H9 (cell line): ENCODE measurements around the gene SOCS7. TPM values are rescaled to one million over a fixed set of nuclear protein-coding genes. Genes with fewer than 3 reads are reported as not detected.

Experiments
- DNase-seq: peaks from one replicate; pipeline ENCODE4 v3.0.0-alpha.2; 2017
- H2AFZ ChIP-seq: one replicate; pipeline ENCODE4 v1.6.1; 2013; ENCODE audit warnings: mild to moderate bottlenecking, low read length, control low read depth, moderate library complexity
- H2AK5ac ChIP-seq: 2 replicates; pipeline ENCODE4 v1.6.1; 2013; ENCODE audit warnings: low read length, control low read depth, mixed read lengths; ENCODE audit not compliant: insufficient read length
- H2BK120ac ChIP-seq: one replicate; pipeline ENCODE4 v1.6.1; 2013; ENCODE audit warnings: low read depth, mild to moderate bottlenecking, low read length, control low read depth, inconsistent platforms; ENCODE audit not compliant: poor library complexity, severe bottlenecking
- H2BK12ac ChIP-seq: 2 replicates; pipeline ENCODE4 v1.6.1; 2013; ENCODE audit warnings: low read length, control low read depth, mixed read lengths, low read depth; ENCODE audit not compliant: insufficient read length
- H2BK15ac ChIP-seq: 2 replicates; pipeline ENCODE4 v1.6.1; 2013; ENCODE audit warnings: low read depth, low read length, control low read depth
- H2BK20ac ChIP-seq: one replicate; pipeline ENCODE4 v1.6.1; 2013; ENCODE audit warnings: low read depth, mild to moderate bottlenecking, low read length, control low read depth, inconsistent platforms; ENCODE audit not compliant: poor library complexity, severe bottlenecking
- H2BK5ac ChIP-seq: 2 replicates; pipeline ENCODE4 v1.6.1; 2013; ENCODE audit warnings: low read length, control low read depth, mixed read lengths; ENCODE audit not compliant: insufficient read length
- H3K14ac ChIP-seq: 2 replicates; pipeline ENCODE4 v1.6.1; 2013; ENCODE audit warnings: low read length, control low read depth; ENCODE audit not compliant: insufficient read depth
- H3K18ac ChIP-seq: 2 replicates; pipeline ENCODE4 v1.6.1; 2013; ENCODE audit warnings: low read depth, mild to moderate bottlenecking, mixed read lengths, low read length, control low read depth; ENCODE audit not compliant: insufficient read length
- H3K23ac ChIP-seq: 2 replicates; pipeline ENCODE4 v1.6.1; 2013; ENCODE audit warnings: low read length, control low read depth, mixed read lengths, low read depth; ENCODE audit not compliant: insufficient read length
- H3K23me2 ChIP-seq: 2 replicates; pipeline ENCODE4 v1.6.1; 2013; ENCODE audit warnings: low read depth, mild to moderate bottlenecking, mixed read lengths, low read length, control low read depth; ENCODE audit not compliant: insufficient read length, poor library complexity, severe bottlenecking
- H3K27ac ChIP-seq: 2 replicates; pipeline ENCODE4 v1.5.1; 2013; ENCODE audit warnings: low read length, control low read depth, mixed read lengths, low read depth; ENCODE audit not compliant: insufficient read length
- H3K27me3 ChIP-seq: 2 replicates; pipeline ENCODE4 v1.6.1; 2013; ENCODE audit warnings: low read length, control low read depth, inconsistent platforms; ENCODE audit not compliant: insufficient read depth
- H3K4ac ChIP-seq: 2 replicates; pipeline ENCODE4 v1.6.1; 2013; ENCODE audit warnings: low read depth, mild to moderate bottlenecking, control low read depth, inconsistent platforms, low read length, moderate library complexity
- H3K4me1 ChIP-seq: 2 replicates; pipeline ENCODE4 v1.6.1; 2013; ENCODE audit warnings: low read length, control low read depth, inconsistent platforms; ENCODE audit not compliant: insufficient read depth
- H3K4me2 ChIP-seq: 2 replicates; pipeline ENCODE4 v1.6.1; 2013; ENCODE audit warnings: low read length, control low read depth, mixed read lengths; ENCODE audit not compliant: insufficient read length, insufficient read depth
- H3K56ac ChIP-seq: 2 replicates; pipeline ENCODE4 v1.6.1; 2013; ENCODE audit warnings: low read depth, mild to moderate bottlenecking, mixed read lengths, low read length, control low read depth; ENCODE audit not compliant: insufficient read length
- H3K79me1 ChIP-seq: 2 replicates; pipeline ENCODE4 v1.6.1; 2013; ENCODE audit warnings: low read depth, mild to moderate bottlenecking, moderate library complexity, low read length, control low read depth, inconsistent platforms; ENCODE audit not compliant: insufficient read depth, poor library complexity, severe bottlenecking
- H3K79me2 ChIP-seq: 2 replicates; pipeline ENCODE4 v1.6.1; 2013; ENCODE audit warnings: low read length, control low read depth, inconsistent platforms; ENCODE audit not compliant: insufficient read depth
- H3K9ac ChIP-seq: 2 replicates; pipeline ENCODE4 v1.6.1; 2013; ENCODE audit warnings: low read length, control low read depth, mixed read lengths; ENCODE audit not compliant: insufficient read length; ENCODE audit errors: extremely low read depth
- H3K9me3 ChIP-seq: one replicate; pipeline ENCODE4 v1.6.1; 2013; ENCODE audit warnings: low read depth, low read length, inconsistent platforms; ENCODE audit not compliant: control insufficient read depth
- H3T11ph ChIP-seq: one replicate; pipeline ENCODE4 v1.6.1; 2013; ENCODE audit warnings: mild to moderate bottlenecking, low read length, control low read depth, inconsistent platforms
- H4K20me1 ChIP-seq: one replicate; pipeline ENCODE4 v1.6.1; 2013; ENCODE audit not compliant: control insufficient read depth, insufficient read length, insufficient read depth
- H4K5ac ChIP-seq: 2 replicates; pipeline ENCODE4 v1.6.1; 2013; ENCODE audit warnings: low read depth, mild to moderate bottlenecking, mixed read lengths, low read length, control low read depth; ENCODE audit not compliant: insufficient read length
- H4K8ac ChIP-seq: replicated peaks from 2 replicates; pipeline ENCODE4 v1.6.1; 2013; ENCODE audit warnings: low read length, control low read depth, mixed read lengths, low read depth; ENCODE audit not compliant: insufficient read length
- H4K91ac ChIP-seq: 2 replicates; pipeline ENCODE4 v1.6.1; 2013; ENCODE audit warnings: low read depth, mild to moderate bottlenecking, moderate library complexity, mixed read lengths, low read length, control low read depth; ENCODE audit not compliant: insufficient read length
- H3K27ac Mint-ChIP-seq, 3 experiments: 2 replicates in 2 of 3; 3 replicates in 1 of 3; pipeline ENCODE4 v1.8.0; 2020 to 2021; ENCODE audit warnings: mixed read lengths in 3 of 3, mild to moderate bottlenecking in 1 of 3, moderate library complexity in 1 of 3
- H3K27me3 Mint-ChIP-seq: 2 replicates; pipeline ENCODE4 v1.8.0; 2021; ENCODE audit warnings: low read depth, mild to moderate bottlenecking, moderate library complexity, mixed read lengths
- H3K36me3 Mint-ChIP-seq, 3 experiments: 2 replicates in 2 of 3; 3 replicates in 1 of 3; pipeline ENCODE4 v1.8.0; 2020 to 2021; ENCODE audit warnings: low read depth in 3 of 3, mixed read lengths in 3 of 3; ENCODE audit not compliant: insufficient read depth in 1 of 3
- H3K4me1 Mint-ChIP-seq, 2 experiments: 2 replicates each; pipeline ENCODE4 v1.8.0; 2020; ENCODE audit warnings: mixed read lengths in 2 of 2
- H3K4me3 Mint-ChIP-seq, 2 experiments: 2 replicates in 1 of 2; 3 replicates in 1 of 2; pipeline ENCODE4 v1.8.0; 2020 to 2021; ENCODE audit warnings: mild to moderate bottlenecking in 2 of 2, mixed read lengths in 2 of 2, moderate library complexity in 1 of 2
- H3K9me3 Mint-ChIP-seq, 2 experiments: 2 replicates in 1 of 2; 3 replicates in 1 of 2; pipeline ENCODE4 v1.8.0; 2020; ENCODE audit warnings: mild to moderate bottlenecking in 2 of 2, mixed read lengths in 2 of 2, moderate library complexity in 1 of 2
- WGBS: extraction: QIAGEN DNeasy Blood & Tissue Kit; methylation state at CpG from one replicate; pipeline ENCODE4 v1.1.7; 2013; ENCODE audit warnings: missing lambda C conversion rate, low lambda C conversion rate, mixed read lengths; ENCODE audit not compliant: insufficient read length; ENCODE audit errors: extremely low coverage; 5-methylcytosine and 5-hydroxymethylcytosine counted together
- total RNA-seq: library from RNA; stranded (reverse); gene quantifications from 2 replicates; pipeline ENCODE4 v1.2.1, GENCODE V29; 2021
- TF ChIP-seq, protein P1 (sequence below): fragments of 200-600 bp; sonication (generic); conservative IDR thresholded peaks from 3 replicates; pipeline ENCODE4 v1.8.0; 2021; ENCODE audit warnings: antibody characterized with exemption, mild to moderate bottlenecking

SOCS7 gene
- total RNA-seq, 1 experiment from 2014 or later = 31.0 TPM

DNA sequence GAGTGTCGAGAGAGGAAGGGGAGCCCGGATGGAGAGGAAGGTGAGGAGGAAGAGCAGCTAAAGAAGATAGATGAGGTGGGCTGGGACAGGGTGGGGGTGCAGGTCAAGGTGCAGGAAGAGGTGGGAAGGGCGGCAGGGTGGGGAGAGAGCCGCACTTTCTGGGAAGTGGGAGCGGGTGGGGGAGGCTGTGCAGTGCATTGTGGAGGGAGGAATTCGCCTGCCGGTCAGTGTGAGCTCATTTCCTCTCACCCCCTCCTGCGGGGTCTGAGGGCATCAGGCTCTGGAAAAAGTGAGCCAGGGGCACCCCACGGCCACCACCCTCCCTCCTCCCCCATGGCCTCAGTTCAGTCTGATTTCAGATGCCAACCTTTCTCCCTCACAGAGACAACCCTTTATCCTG is 74.1 kb downstream of the SOCS7 start:
- no peak overlapping the region for H3K27ac Mint-ChIP-seq
- peaks cover 61 to 75% of the 10 kb centered on the region in 2 experiments for H3K4me1 Mint-ChIP-seq
- Histone ChIP-seq H3T11ph (no peak overlapping the region), H4K91ac (no peak overlapping the region), H2BK12ac (no peak overlapping the region), H3K56ac (no peak overlapping the region), H4K20me1 (no peaks in the 10 kb centered on the region), H3K9ac (no peak overlapping the region), H2AFZ (no peak overlapping the region), H3K27ac (no peak overlapping the region), H3K23ac (no peak overlapping the region), H2BK15ac (no peak overlapping the region), H3K79me1 (no peaks in the 10 kb centered on the region), H3K4ac (no peak overlapping the region), H3K23me2 (peaks cover 14% of the 10 kb centered on the region), H3K4me1 (peaks cover 26% of the 10 kb centered on the region; the same call in 1 of the 2 replicates), H4K8ac (no peak overlapping the region), H2BK5ac (no peak overlapping the region), H2BK120ac (no peak overlapping the region), H4K5ac (no peak overlapping the region), H3K18ac (no peak overlapping the region), H3K14ac (no peak overlapping the region), H3K4me2 (no peak overlapping the region), H2BK20ac (no peak overlapping the region), H2AK5ac (no peak overlapping the region), H3K79me2 (peaks cover 11% of the 10 kb centered on the region; the same call in 1 of the 2 replicates), H3K27me3 (no peaks in the 10 kb centered on the region), H3K9me3 (no peaks in the 10 kb centered on the region)
- H3K4me3 Mint-ChIP-seq = 0 out of 5 replicates have a peak overlapping the region, but pooled peaks of 1 of the 2 experiments have one; percentile 13
- no CpG with 5 or more reads among the region's 9 CpGs for WGBS
- H3K27me3 Mint-ChIP-seq = peaks cover 6% of the 10 kb centered on the region
- no peaks in the 10 kb centered on the region for H3K9me3 Mint-ChIP-seq
- H3K36me3 Mint-ChIP-seq = no peaks in the 10 kb centered on the region
- DNase-seq = peak; percentile 38
- TF ChIP-seq, protein P1, sequence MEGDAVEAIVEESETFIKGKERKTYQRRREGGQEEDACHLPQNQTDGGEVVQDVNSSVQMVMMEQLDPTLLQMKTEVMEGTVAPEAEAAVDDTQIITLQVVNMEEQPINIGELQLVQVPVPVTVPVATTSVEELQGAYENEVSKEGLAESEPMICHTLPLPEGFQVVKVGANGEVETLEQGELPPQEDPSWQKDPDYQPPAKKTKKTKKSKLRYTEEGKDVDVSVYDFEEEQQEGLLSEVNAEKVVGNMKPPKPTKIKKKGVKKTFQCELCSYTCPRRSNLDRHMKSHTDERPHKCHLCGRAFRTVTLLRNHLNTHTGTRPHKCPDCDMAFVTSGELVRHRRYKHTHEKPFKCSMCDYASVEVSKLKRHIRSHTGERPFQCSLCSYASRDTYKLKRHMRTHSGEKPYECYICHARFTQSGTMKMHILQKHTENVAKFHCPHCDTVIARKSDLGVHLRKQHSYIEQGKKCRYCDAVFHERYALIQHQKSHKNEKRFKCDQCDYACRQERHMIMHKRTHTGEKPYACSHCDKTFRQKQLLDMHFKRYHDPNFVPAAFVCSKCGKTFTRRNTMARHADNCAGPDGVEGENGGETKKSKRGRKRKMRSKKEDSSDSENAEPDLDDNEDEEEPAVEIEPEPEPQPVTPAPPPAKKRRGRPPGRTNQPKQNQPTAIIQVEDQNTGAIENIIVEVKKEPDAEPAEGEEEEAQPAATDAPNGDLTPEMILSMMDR = no peak
